Endothelial cell of umbilical vein (primary cell): Measurements from ENCODE around the gene CFAP77. TPM values are rescaled to one million over a fixed set of nuclear protein-coding genes. Genes with fewer than 3 reads are reported as not detected.

Experiments
- BruUV-seq: library from RNA; stranded (reverse); fragments of 400-500 nt; replicated peaks from 2 replicates; lab custom pipeline; 2021; lab: Mats Ljungman, UMichigan
- CTCF ChIA-PET: fragments of 300-600, 350-600 bp; sonication (Branson Sonifier 250); formaldehyde crosslinking; loops from one replicate; lab custom pipeline; 2021; ENCODE audit warnings: antibody characterized with exemption, inconsistent platforms; lab: Charles Lee
- POLR2A ChIA-PET: fragments of 300-600, 350-600 bp; sonication (Branson Sonifier 250); formaldehyde crosslinking; loops from one replicate; lab custom pipeline; 2021; ENCODE audit warnings: antibody characterized with exemption, inconsistent platforms; lab: Charles Lee
- DNase-seq: peaks from one replicate; pipeline ENCODE4 v3.0.0-alpha.2; 2011; ENCODE audit warnings: low read depth, low spot score
- FAIRE-seq: peaks from 2 replicates; lab custom pipeline; 2011; peaks lifted over from hg19 to GRCh38; lab: Jason Lieb, UNC
- H2AFZ ChIP-seq: 2 replicates; pipeline ENCODE4 v1.6.0; 2012; ENCODE audit warnings: low read depth, low read length, control low read depth, inconsistent platforms
- H3K27ac ChIP-seq: 2 replicates; pipeline ENCODE4 v1.5.1; 2011; ENCODE audit warnings: low read depth, mild to moderate bottlenecking, control low read depth, low read length, moderate library complexity; ENCODE audit not compliant: insufficient read depth
- H3K27me3 ChIP-seq, 2 experiments: 2 replicates each; pipeline versions ENCODE4 v1.6.0 to v1.6.1; 2011; ENCODE audit warnings: low read length in 2 of 2, mixed read lengths in 1 of 2; ENCODE audit not compliant: control insufficient read depth in 2 of 2, insufficient read depth in 2 of 2
- H3K36me3 ChIP-seq, 2 experiments: 2 replicates in 1 of 2; 3 replicates in 1 of 2; pipeline ENCODE4 v1.5.1; 2011; ENCODE audit warnings: low read length in 2 of 2, mild to moderate bottlenecking in 1 of 2, moderate library complexity in 1 of 2; ENCODE audit not compliant: control insufficient read depth in 2 of 2, insufficient read depth in 2 of 2; ENCODE audit errors: extremely low read depth in 1 of 2
- H3K4me1 ChIP-seq: 3 replicates; pipeline ENCODE4 v1.5.1; 2011; ENCODE audit warnings: mild to moderate bottlenecking, low read length; ENCODE audit not compliant: control insufficient read depth, insufficient read depth; ENCODE audit errors: extremely low read depth
- H3K4me2 ChIP-seq: 2 replicates; pipeline ENCODE4 v1.6.1; 2011; ENCODE audit warnings: low read length, control low read depth, mixed read lengths; ENCODE audit not compliant: insufficient read depth
- H3K4me3 ChIP-seq, 3 experiments: fragments of 200-600 bp in 1 of 3; sonication (generic), shearing (Covaris generic) in 1 of 3; replicated peaks in 1 of 3; 2 replicates each; pipeline ENCODE4 v1.5.1; 2011 to 2016; ENCODE audit warnings: control low read depth in 3 of 3, low read length in 3 of 3, mild to moderate bottlenecking in 2 of 3, inconsistent platforms in 1 of 3, low read depth in 1 of 3, moderate library complexity in 1 of 3; ENCODE audit not compliant: insufficient read depth in 1 of 3
- H3K79me2 ChIP-seq: 2 replicates; pipeline ENCODE4 v1.6.0; 2012; ENCODE audit warnings: low read length, inconsistent platforms; ENCODE audit not compliant: control insufficient read depth, insufficient read depth
- H3K9ac ChIP-seq: replicated peaks from 2 replicates; pipeline ENCODE3; 2011; ENCODE audit warnings: low read length, control low read depth; ENCODE audit not compliant: insufficient read depth; ENCODE audit errors: extremely low read depth
- H3K9me1 ChIP-seq: replicated peaks from 3 replicates; pipeline ENCODE4 v1.6.0; 2011; ENCODE audit warnings: mild to moderate bottlenecking, low read length; ENCODE audit not compliant: control insufficient read depth, insufficient read depth; ENCODE audit errors: extremely low read depth
- H3K9me3 ChIP-seq: replicated peaks from 2 replicates; pipeline ENCODE4 v1.5.1; 2012; ENCODE audit warnings: low read length, inconsistent platforms; ENCODE audit not compliant: control insufficient read depth, insufficient read depth
- H4K20me1 ChIP-seq: replicated peaks from 2 replicates; pipeline ENCODE3; 2011; ENCODE audit warnings: mild to moderate bottlenecking, low read length; ENCODE audit not compliant: control insufficient read depth, insufficient read depth; ENCODE audit errors: extremely low read depth
- CTCF ChIP-seq, 2 donors: IDR thresholded peaks; 1 replicate in 1 of 2; 2 replicates in 1 of 2; pipeline ENCODE4 v1.5.1; 2011; ENCODE audit warnings: low read length in 2 of 2, mild to moderate bottlenecking in 2 of 2, moderate library complexity in 2 of 2, control low read depth in 1 of 2, inconsistent platforms in 1 of 2, low read depth in 1 of 2; ENCODE audit not compliant: insufficient read depth in 1 of 2; ENCODE audit errors: extremely low read depth in 1 of 2
- EZH2 ChIP-seq: IDR thresholded peaks from 2 replicates; pipeline ENCODE4 v1.6.1; 2012; ENCODE audit warnings: borderline replicate concordance, low read depth, mild to moderate bottlenecking, moderate library complexity, low read length, inconsistent platforms; ENCODE audit not compliant: severe bottlenecking
- FOS ChIP-seq: IDR thresholded peaks from 2 replicates; pipeline ENCODE4 v1.6.1; 2011; ENCODE audit warnings: mild to moderate bottlenecking, low read length, moderate library complexity, borderline replicate concordance; ENCODE audit not compliant: insufficient read depth
- GATA2 ChIP-seq: IDR thresholded peaks from 2 replicates; pipeline ENCODE4 v1.7.0; 2011; ENCODE audit warnings: low read depth, mild to moderate bottlenecking, moderate library complexity, mixed read lengths, low read length; ENCODE audit not compliant: insufficient read length, insufficient read depth
- JUN ChIP-seq: IDR thresholded peaks from 2 replicates; pipeline ENCODE4 v1.6.1; 2011; ENCODE audit warnings: borderline replicate concordance, low read depth; ENCODE audit not compliant: insufficient read length, insufficient read depth
- MYC ChIP-seq: IDR thresholded peaks from one replicate; pipeline ENCODE4 v1.6.1; 2011; ENCODE audit warnings: mild to moderate bottlenecking, low read depth, low read length
- POLR2A ChIP-seq: IDR thresholded peaks from 2 replicates; pipeline ENCODE4 v1.6.1; 2012; ENCODE audit warnings: low read depth, mild to moderate bottlenecking, control low read depth, low read length
- POLR2AphosphoS5 ChIP-seq: IDR thresholded peaks from 2 replicates; pipeline ENCODE4 v1.6.1; 2012; ENCODE audit warnings: low read depth, mild to moderate bottlenecking, control low read depth, low read length, moderate library complexity; ENCODE audit not compliant: insufficient read depth
- dilution Hi-C: fragments of 300-500 bp; cut with MboI; formaldehyde crosslinking; loops from one replicate; pipeline ENCODE4 v1.15.0; 2019; ENCODE audit warnings: low sequenced_read_pairs; ENCODE audit not compliant: extremely low pct_ligation_motif_present
- intact Hi-C: fragments of 100-400 bp; cut with micrococcal nuclease; formaldehyde crosslinking; loops from one replicate; pipeline ENCODE4 v1.10.0; 2022
- polyA plus RNA-seq, 4 experiments: library from polyadenylated mRNA; depleted of rRNA in 3 of 4; stranded (reverse) in 3 of 4; unstranded in 1 of 4; fragments of >200 nt; gene quantifications; 2 replicates each; pipeline versions ENCODE4 v1.2.1 to v1.2.3, GENCODE V29; 2011 to 2012; ENCODE audit warnings: missing spikeins in 1 of 4
- total RNA-seq: library from RNA; stranded (reverse); gene quantifications from 2 replicates; pipeline ENCODE4 v1.2.3, GENCODE V29; 2021
- TF ChIP-seq, protein P1 (sequence below): IDR thresholded peaks from 2 replicates; pipeline ENCODE4 v1.6.1; 2011; ENCODE audit not compliant: insufficient read depth, insufficient read length

Gene CFAP77
- total and polyA plus RNA-seq, 2 donors (not counting 3 experiments of a cell fraction or from before 2014, with no cell fraction given) = not detected

- H3K27me3 ChIP-seq = peaks cover 15 to 27% of the 10 kb centered on the region in 2 experiments
- no peak for FAIRE-seq
- POLR2A ChIA-PET = no interaction called here
These were observed 78.0 kb downstream of the CFAP77 start for GRCh38 chr9:132487980-132488535.

More at GRCh38 chr9:132487980-132488535, 78.0 kb downstream of the CFAP77 start:
- Histone ChIP-seq H4K20me1 (no peaks in the 10 kb centered on the region), H3K9me1 (no peaks in the 10 kb centered on the region), H3K9ac (no peak overlapping the region), H3K36me3 (no peaks in the 10 kb centered on the region), H3K4me2 (no peak overlapping the region), H3K4me3 (no peak overlapping the region), H3K79me2 (no peaks in the 10 kb centered on the region), H3K9me3 (no peaks in the 10 kb centered on the region), H2AFZ (no peak overlapping the region), H3K4me1 (no peaks in the 10 kb centered on the region), H3K27ac (no peak overlapping the region)
- CTCF ChIA-PET = interaction anchor here (2.5 kb wide), 1 partner anchor 20 kb away, joined by 10 read pairs; no protein-coding TSS in a partner anchor
- dilution Hi-C loops = no loop called here
- no TSS peak for BruUV-seq
- intact Hi-C loops = no loop called here
- no peak for DNase-seq
- TF ChIP-seq JUN (no peak), POLR2A (no peak), CTCF (IDR thresholded peaks at IDR 0.05; ENCODE audit: extremely low read depth in 1 of 2, insufficient read depth in 1 of 2, low read depth in 1 of 2, low read length in 2 of 2) (no peak), POLR2AphosphoS5 (no peak), GATA2 (no peak), EZH2 (no peak), FOS (no peak), MYC (no peak)
- TF ChIP-seq, protein P1, sequence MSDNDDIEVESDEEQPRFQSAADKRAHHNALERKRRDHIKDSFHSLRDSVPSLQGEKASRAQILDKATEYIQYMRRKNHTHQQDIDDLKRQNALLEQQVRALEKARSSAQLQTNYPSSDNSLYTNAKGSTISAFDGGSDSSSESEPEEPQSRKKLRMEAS = no peak
